Activated CD4-positive, alpha-beta T cell treated with anti-CD3 and anti-CD28 coated beads for 36 hours (primary cell): Measurements from ENCODE around the gene ZCCHC18. TPM values are rescaled to one million over a fixed set of nuclear protein-coding genes. Genes with fewer than 3 reads are reported as not detected.

Experiments used
- ATAC-seq: fragments of 200-7000 bp; cut with Tn5 transposase; one replicate; pipeline ENCODE4 v1.10.0; 2021; ENCODE audit warnings: mild to moderate bottlenecking, moderate library complexity
- CTCF ChIA-PET: fragments of 350-600 bp; sonication (Branson Sonifier 250); formaldehyde crosslinking; loops from one replicate; lab custom pipeline; 2021; ENCODE audit warnings: antibody characterized with exemption; lab: Charles Lee
- POLR2A ChIA-PET: fragments of 350-600 bp; sonication (Branson Sonifier 250); formaldehyde crosslinking; loops from one replicate; lab custom pipeline; 2021; ENCODE audit warnings: antibody characterized with exemption, inconsistent platforms; lab: Charles Lee
- DNase-seq: peaks from one replicate; pipeline ENCODE4 v3.0.0-alpha.2; 2020
- H3K27ac Mint-ChIP-seq: one replicate; pipeline ENCODE4 v1.8.0; 2021; ENCODE audit warnings: mixed read lengths
- H3K27me3 Mint-ChIP-seq: one replicate; pipeline ENCODE4 v1.8.0; 2021; ENCODE audit warnings: mixed read lengths
- H3K36me3 Mint-ChIP-seq: one replicate; pipeline ENCODE4 v1.8.0; 2021; ENCODE audit warnings: low read depth, mixed read lengths
- H3K4me1 Mint-ChIP-seq: one replicate; pipeline ENCODE4 v1.8.0; 2021; ENCODE audit warnings: mixed read lengths
- H3K4me3 Mint-ChIP-seq: one replicate; pipeline ENCODE4 v1.8.0; 2021; ENCODE audit warnings: mild to moderate bottlenecking, moderate library complexity, mixed read lengths
- H3K9me3 Mint-ChIP-seq: one replicate; pipeline ENCODE4 v1.8.0; 2021; ENCODE audit warnings: low read depth, mixed read lengths
- intact Hi-C, 2 experiments: fragments of 100-400 bp; cut with DNase I in 1 of 2; cut with micrococcal nuclease in 1 of 2; formaldehyde crosslinking; loops; one replicate each; pipeline versions ENCODE4 v1.14.2 to v1.15.1; 2022 to 2024; cut with DNase I, micrococcal nuclease
- total RNA-seq, 2 experiments: library from RNA; stranded (reverse); gene quantifications; one replicate each; pipeline ENCODE4 v1.2.3, GENCODE V29; 2021

Gene ZCCHC18
- total RNA-seq, 2 experiments from 2014 or later, result 0.53 to 1.0 TPM

DNA sequence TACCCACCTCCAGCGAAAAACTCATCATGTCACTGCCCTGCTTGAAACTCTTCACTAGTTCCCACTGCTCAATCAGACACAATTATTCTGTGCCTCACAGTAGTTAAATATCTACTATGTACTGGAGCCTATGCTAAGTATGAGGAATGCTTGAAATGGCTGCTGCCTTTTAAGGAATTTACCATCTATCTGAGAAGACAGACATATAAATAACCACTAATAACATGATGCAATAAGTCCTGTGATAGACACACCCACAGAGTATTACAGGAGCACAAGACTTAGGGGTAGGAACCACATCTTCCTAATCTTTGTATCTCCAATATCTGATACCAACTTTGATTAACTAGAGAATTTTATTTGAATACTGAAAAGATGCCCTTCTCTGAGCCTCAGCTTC, 23.4 kb downstream of the ZCCHC18 start:
- POLR2A ChIA-PET, result no interaction called here
- Mint-ChIP-seq H3K27me3 (no peaks in the 10 kb centered on the region), H3K36me3 (peaks cover under 1% of the 10 kb centered on the region), H3K9me3 (no peaks in the 10 kb centered on the region), H3K4me3 (no peak overlapping the region), H3K4me1 (peaks cover 21% of the 10 kb centered on the region), H3K27ac (peak overlapping the region; percentile 60)
- ATAC-seq (no peak), DNase-seq (no peak)
- CTCF ChIA-PET, result interaction anchor here (0.6 to 2.6 kb wide), 7 partner anchors 7 to 291 kb away, joined by 3 to 26 read pairs (median 4); no protein-coding TSS in a partner anchor
- intact Hi-C loops, result loop anchor here (1.0 to 2.0 kb wide), 3 partner anchors 37 to 291 kb away; no protein-coding TSS in a partner anchor

DNA sequence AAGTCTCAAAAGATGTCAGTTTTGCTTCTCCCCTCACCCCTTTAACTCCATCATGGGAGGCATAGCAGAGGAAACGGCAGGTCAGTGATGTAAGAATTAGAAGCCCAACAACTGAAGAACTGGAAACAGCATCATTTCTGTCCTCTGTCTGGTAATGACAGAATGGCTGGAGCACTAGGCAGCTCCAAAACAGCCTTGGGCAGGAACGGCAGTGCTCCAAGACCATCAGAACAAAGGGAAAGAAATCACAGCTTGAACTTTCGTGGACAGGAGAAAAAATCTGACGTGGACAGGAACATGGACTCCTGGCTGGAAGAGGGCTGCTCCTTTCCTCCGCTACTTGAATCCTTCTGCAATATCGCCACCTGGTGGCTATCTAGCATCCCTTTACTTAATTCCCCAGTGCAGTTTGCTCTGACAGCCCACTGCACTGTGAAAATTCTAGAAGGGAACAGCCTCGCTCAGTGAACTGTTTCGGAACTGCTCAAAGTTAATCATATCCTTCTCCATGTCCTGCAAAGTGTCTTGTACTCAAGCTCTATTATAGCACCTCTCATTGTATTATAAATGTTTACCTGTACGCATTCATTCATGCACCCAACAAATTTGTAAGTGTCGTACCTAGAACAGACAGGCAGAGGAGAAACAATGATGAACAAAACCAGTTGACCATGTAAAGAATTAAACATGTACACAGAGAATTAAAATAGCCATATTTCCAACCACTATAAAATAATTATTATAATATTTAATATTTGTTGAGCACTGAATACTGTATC, 24.1 kb downstream of the ZCCHC18 start:
- H3K27me3 Mint-ChIP-seq, result no peaks in the 10 kb centered on the region
- H3K36me3 Mint-ChIP-seq, result no peaks in the 10 kb centered on the region
- no peaks in the 10 kb centered on the region for H3K9me3 Mint-ChIP-seq
- CTCF ChIA-PET, result interaction anchor here (0.6 to 2.6 kb wide), 8 partner anchors 8 to 291 kb away, joined by 3 to 26 read pairs (median 5); partner anchors contain the start of gene SLC25A53
- H3K27ac Mint-ChIP-seq, result no peak overlapping the region
- ATAC-seq (peak; percentile 70), DNase-seq (peak; percentile 64)
- intact Hi-C loops, result loop anchor here (1.0 to 2.0 kb wide), 3 partner anchors 38 to 292 kb away; no protein-coding TSS in a partner anchor
- peaks cover 21% of the 10 kb centered on the region for H3K4me1 Mint-ChIP-seq
- POLR2A ChIA-PET, result no interaction called here
- H3K4me3 Mint-ChIP-seq, result no peak overlapping the region

DNA sequence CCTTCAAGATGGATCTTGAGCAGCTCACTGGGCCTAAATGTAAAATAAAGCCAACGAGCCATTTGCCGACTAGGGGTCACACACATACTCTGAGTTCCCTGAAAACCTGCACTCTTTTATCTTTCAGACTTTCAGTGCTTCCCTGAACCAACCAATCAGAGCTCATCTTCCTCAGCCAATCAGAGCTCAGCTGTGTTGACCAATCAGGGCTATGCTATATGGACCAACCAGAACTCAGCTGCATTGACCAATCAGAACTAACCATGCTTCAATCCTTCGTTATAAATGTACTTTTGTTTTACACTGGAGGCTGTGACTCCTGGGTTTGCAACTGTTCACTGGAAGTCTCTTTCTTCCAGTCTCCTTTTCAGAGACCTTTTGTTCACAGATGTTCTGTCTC, 25.2 kb downstream of the ZCCHC18 start:
- intact Hi-C loops, result loop anchor here in 1 of 2 experiments (2.0 kb wide), 1 partner anchor 293 kb away; no protein-coding TSS in a partner anchor
- H3K4me3 Mint-ChIP-seq, result no peak overlapping the region
- H3K27me3 Mint-ChIP-seq, result no peaks in the 10 kb centered on the region
- peaks cover 25% of the 10 kb centered on the region for H3K4me1 Mint-ChIP-seq
- H3K9me3 Mint-ChIP-seq, result no peaks in the 10 kb centered on the region
- ChIA-PET CTCF (interaction anchor here (1.0 to 2.6 kb wide), 5 partner anchors 18 to 292 kb away, joined by 3 to 26 read pairs (median 8); partner anchors contain the start of gene SLC25A53), POLR2A (no interaction called here)
- H3K27ac Mint-ChIP-seq, result no peak overlapping the region
- DNase-seq (no peak), ATAC-seq (peak; percentile 71)
- H3K36me3 Mint-ChIP-seq, result no peaks in the 10 kb centered on the region

DNA sequence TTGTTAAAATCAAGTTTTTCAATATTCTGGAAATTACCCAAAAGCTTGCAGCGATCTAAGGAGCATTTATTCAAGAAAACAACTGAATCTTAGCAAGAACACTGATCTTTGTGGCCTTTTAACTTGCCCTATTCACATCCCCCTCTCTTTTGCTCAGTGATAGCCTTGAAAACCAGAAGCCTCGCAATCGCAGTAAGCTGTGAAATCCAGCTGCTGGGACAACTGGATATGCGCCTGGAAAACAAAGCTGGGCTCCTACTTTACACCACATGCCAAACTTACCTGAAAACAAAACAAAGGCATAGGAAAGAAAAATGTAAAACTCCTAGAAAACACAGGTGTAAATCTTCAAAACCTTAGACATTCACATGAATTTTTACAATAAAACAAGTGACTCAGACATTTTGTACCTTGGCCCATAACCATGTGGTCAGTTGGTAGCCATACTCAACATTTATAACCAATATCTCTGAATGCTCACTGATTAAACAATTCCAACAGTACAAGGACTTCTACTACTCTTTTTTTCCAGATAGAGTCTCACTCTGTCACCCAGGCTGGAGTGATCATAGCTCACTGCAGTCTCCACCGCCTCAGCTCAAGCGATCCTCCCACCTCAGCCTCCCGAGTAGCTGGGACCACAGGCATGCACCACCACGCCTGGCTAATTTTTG, 28.9 kb downstream of the ZCCHC18 start:
- DNase-seq (no peak), ATAC-seq (no peak)
- ChIA-PET POLR2A (no interaction called here), CTCF (interaction anchor here (0.6 to 1.5 kb wide), 3 partner anchors 10 to 771 kb away, joined by 3 to 4 read pairs (median 3); no protein-coding TSS in a partner anchor)
- Mint-ChIP-seq H3K4me1 (peaks cover 21% of the 10 kb centered on the region), H3K4me3 (no peak overlapping the region), H3K9me3 (no peaks in the 10 kb centered on the region), H3K27ac (no peak overlapping the region), H3K36me3 (no peaks in the 10 kb centered on the region), H3K27me3 (no peaks in the 10 kb centered on the region)
- intact Hi-C loops, result no loop called here

DNA sequence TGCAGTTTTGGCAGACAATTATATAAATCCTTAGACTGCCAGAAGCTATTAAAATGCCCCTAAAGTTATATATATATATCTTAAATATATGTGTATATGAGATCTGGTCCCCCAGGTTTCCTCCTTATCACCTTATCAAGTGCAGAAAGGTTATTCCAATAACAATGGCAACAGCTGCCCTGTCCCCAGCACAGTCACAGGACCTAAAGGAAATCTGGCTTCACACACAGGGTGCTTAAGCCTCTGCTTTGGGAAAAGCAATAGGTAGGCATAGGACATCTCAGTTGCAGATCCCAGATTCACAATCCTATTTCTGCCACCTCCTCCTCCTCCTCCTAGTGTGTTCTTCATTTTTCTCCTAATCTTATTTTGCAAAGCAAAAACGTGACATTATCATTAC, 38.7 kb downstream of the ZCCHC18 start:
- intact Hi-C loops, result loop anchor here in 1 of 2 experiments (10.0 kb wide), 1 partner anchor 596 kb away; no protein-coding TSS in a partner anchor
- POLR2A ChIA-PET, result no interaction called here
- Mint-ChIP-seq H3K36me3 (peaks cover 2% of the 10 kb centered on the region), H3K4me1 (peaks cover 4% of the 10 kb centered on the region), H3K27me3 (no peaks in the 10 kb centered on the region), H3K4me3 (no peak overlapping the region), H3K27ac (no peak overlapping the region), H3K9me3 (no peaks in the 10 kb centered on the region)
- DNase-seq, result no peak
- CTCF ChIA-PET, result interaction anchor here (1.3 kb wide), 1 partner anchor 15 kb away, joined by 3 read pairs; no protein-coding TSS in a partner anchor
- no peak for ATAC-seq

DNA sequence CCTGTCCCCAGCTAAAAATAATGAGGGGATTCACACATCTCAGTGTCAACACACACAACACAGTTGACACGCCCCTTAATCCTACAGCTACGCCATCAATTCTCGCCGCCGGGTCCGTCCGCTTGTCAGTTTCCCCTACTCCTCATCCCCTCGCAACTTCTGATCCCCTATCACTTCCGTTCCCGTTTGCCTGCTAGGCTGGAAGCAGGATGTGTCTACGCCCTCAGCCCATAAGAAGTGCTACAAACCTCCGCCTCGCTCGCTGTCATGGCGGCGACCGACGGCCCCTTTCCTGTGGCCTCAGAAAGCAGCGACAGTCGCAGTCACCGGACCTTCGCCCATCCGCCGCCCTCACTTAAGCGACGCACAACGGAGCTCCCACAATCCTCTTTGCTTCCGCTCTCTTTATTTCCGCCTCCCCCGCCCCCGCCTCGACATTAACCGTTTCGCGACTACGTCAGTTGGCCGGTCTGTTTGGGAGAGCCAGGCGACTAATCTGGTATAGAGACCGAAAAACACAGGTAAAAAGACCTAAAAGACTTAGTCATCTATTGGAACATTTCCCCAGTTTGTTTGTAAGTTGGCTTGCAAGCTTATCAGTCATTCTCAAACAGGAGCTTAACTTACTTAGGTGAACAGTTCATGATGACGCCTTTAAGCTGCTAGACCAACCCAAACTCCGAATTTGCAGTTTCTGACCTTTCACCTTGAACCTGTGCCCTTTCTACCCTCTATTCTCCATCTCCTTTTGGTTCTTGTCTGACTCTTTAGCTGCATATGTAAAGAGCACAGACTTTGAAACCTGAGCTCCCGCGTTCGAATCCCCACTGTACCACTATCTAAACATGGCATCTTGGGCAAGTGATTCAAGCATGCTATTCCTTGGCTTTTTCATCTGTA, 44.6 kb downstream of the ZCCHC18 start, which contains the start of gene SLC25A53:
Gene SLC25A53 (minus strand): TSS at position 380 of the 900 bp plus-strand sequence. CDS start 51,752 bp downstream, outside the sequence.
- Mint-ChIP-seq H3K4me1 (peaks cover 11% of the 10 kb centered on the region), H3K9me3 (no peaks in the 10 kb centered on the region), H3K36me3 (peaks cover 4% of the 10 kb centered on the region), H3K27ac (peak within 1 kb of the TSS; percentile 99), H3K4me3 (peak within 1 kb of the TSS; percentile 94), H3K27me3 (no peaks in the 10 kb centered on the region)
- intact Hi-C loops, result loop anchor here (1.0 to 10.0 kb wide), 5 partner anchors 9 to 602 kb away; partner anchors contain the start of genes FAM199X (in 2 of the 2) and MORF4L2 (in 2 of the 2)
- DNase-seq, result peak; percentile 84
- ChIA-PET POLR2A (interaction anchor here (0.6 to 1.9 kb wide), 4 partner anchors 9 to 692 kb away, joined by 3 to 7 read pairs (median 3); partner anchors contain the start of gene FAM199X), CTCF (interaction anchor here (0.5 to 3.6 kb wide), 10 partner anchors 10 to 728 kb away, joined by 3 to 24 read pairs (median 5); partner anchors contain the start of gene FAM199X)
- ATAC-seq, result peak; percentile 92

Other genes starting within 250 kb of the ZCCHC18 start
- 1 to 10 TPM; 4.1 to 7.3 TPM for gene TMSB15B, start 149.9 kb upstream of the ZCCHC18 start, total RNA-seq
- not detected for gene H2BW1, start 98.8 kb upstream of the ZCCHC18 start, total RNA-seq
- gene H2BW2, start 72.6 kb upstream of the ZCCHC18 start, total RNA-seq, result not detected
- gene TMSB15C, start 36.3 kb upstream of the ZCCHC18 start, total RNA-seq, result 1 to 10 TPM; 2.3 to 3.3 TPM
- 1 to 10 TPM; 3.5 to 5.1 TPM for gene SLC25A53, start 44.5 kb downstream of the ZCCHC18 start, total RNA-seq
- 1 to 10 TPM; 5.0 to 7.6 TPM for gene FAM199X, start 53.9 kb downstream of the ZCCHC18 start, total RNA-seq
- gene ESX1, start 142.4 kb downstream of the ZCCHC18 start, total RNA-seq, result not detected